ENCODE measurements around the gene THTPA. TPM values are rescaled to one million over a fixed set of nuclear protein-coding genes. Genes with fewer than 3 reads are reported as not detected.

Gene THTPA
- total and polyA plus RNA-seq, 2 of the 13 experiments (the other 11 are each of a cell fraction or from before 2014, with no cell fraction given) = 7.4 to 8.7 TPM

DNA sequence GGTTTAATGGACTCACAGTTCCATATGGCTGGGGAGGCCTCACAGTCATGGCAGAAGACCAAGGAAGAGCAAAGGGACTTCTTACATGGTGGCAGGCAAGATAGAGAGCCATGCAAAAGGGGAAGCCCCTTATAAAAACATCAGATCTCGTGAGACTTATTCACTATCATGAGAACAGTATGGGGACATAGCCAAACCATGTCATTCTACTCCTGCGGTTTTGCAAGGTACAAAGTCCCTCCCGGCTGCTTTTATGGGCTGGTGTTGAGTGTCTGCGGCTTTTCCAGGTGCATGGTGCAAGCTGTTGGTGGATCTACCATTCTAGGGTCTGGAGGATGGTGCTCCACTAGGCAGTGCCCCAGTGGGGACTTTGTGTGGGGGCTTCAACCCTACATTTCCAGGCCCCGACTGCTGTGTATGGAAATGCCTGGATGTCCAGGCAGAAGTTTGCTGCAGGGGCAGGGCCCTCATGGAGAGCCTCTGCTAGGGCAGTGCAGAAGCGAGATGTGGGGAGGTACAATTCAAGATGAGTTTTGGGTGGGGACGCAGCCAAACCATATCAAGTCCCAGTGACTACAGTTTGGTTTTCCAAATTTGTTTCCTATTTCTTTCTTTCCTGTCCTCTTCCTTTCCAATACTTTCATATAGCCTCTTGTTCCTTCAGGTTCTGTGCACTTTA, 53.5 kb downstream of the THTPA start (continued):
- TF ChIP-seq, protein P1, sequence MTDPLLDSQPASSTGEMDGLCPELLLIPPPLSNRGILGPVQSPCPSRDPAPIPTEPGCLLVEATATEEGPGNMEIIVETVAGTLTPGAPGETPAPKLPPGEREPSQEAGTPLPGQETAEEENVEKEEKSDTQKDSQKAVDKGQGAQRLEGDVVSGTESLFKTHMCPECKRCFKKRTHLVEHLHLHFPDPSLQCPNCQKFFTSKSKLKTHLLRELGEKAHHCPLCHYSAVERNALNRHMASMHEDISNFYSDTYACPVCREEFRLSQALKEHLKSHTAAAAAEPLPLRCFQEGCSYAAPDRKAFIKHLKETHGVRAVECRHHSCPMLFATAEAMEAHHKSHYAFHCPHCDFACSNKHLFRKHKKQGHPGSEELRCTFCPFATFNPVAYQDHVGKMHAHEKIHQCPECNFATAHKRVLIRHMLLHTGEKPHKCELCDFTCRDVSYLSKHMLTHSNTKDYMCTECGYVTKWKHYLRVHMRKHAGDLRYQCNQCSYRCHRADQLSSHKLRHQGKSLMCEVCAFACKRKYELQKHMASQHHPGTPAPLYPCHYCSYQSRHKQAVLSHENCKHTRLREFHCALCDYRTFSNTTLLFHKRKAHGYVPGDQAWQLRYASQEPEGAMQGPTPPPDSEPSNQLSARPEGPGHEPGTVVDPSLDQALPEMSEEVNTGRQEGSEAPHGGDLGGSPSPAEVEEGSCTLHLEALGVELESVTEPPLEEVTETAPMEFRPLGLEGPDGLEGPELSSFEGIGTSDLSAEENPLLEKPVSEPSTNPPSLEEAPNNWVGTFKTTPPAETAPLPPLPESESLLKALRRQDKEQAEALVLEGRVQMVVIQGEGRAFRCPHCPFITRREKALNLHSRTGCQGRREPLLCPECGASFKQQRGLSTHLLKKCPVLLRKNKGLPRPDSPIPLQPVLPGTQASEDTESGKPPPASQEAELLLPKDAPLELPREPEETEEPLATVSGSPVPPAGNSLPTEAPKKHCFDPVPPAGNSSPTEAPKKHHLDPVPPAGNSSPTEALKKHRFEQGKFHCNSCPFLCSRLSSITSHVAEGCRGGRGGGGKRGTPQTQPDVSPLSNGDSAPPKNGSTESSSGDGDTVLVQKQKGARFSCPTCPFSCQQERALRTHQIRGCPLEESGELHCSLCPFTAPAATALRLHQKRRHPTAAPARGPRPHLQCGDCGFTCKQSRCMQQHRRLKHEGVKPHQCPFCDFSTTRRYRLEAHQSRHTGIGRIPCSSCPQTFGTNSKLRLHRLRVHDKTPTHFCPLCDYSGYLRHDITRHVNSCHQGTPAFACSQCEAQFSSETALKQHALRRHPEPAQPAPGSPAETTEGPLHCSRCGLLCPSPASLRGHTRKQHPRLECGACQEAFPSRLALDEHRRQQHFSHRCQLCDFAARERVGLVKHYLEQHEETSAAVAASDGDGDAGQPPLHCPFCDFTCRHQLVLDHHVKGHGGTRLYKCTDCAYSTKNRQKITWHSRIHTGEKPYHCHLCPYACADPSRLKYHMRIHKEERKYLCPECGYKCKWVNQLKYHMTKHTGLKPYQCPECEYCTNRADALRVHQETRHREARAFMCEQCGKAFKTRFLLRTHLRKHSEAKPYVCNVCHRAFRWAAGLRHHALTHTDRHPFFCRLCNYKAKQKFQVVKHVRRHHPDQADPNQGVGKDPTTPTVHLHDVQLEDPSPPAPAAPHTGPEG (CRISPR knock-in tag; IDR thresholded peaks at IDR 0.05) = peak; percentile 25; the same call in 1 of the 2 replicates
- TF ChIP-seq ZFY (CRISPR knock-in tag; IDR thresholded peaks at IDR 0.05) (peak; percentile 48; the same call in 1 of the 2 replicates), RXRB (CRISPR knock-in tag; IDR thresholded peaks at IDR 0.05; ENCODE audit: borderline replicate concordance) (peak; percentile 62; the same call in 1 of the 2 replicates), MTA1 (CRISPR knock-in tag; IDR thresholded peaks at IDR 0.05; ENCODE audit: borderline replicate concordance) (peak; percentile 73; the same call in 1 of the 2 replicates), XBP1 (CRISPR knock-in tag; IDR thresholded peaks at IDR 0.05) (peak; percentile 27; the same call in 1 of the 2 replicates), HOXA3 (CRISPR knock-in tag; IDR thresholded peaks at IDR 0.05) (peak; percentile 84), ZNF138 (CRISPR knock-in tag; IDR thresholded peaks at IDR 0.05; ENCODE audit: low read depth) (0 out of 2 replicates have a peak, but pooled peaks have one; percentile 28), KDM2A (CRISPR knock-in tag; IDR thresholded peaks at IDR 0.05; ENCODE audit: borderline replicate concordance, low read depth) (peak; percentile 47; the same call in 1 of the 2 replicates), ZSCAN29 (CRISPR knock-in tag; conservative IDR thresholded peaks at IDR 0.05) (peak; percentile 61; the same call in 1 of the 2 replicates), HNRNPL (IDR thresholded peaks at IDR 0.05; ENCODE audit: low read depth, low read length) (0 out of 2 replicates have a peak, but pooled peaks have one; percentile 22), NR2F1 (CRISPR knock-in tag; IDR thresholded peaks at IDR 0.05) (0 out of 4 replicates have a peak, but pooled peaks of 1 of the 2 experiments have one; percentile 32), ZNF792 (CRISPR knock-in tag; IDR thresholded peaks at IDR 0.05) (0 out of 2 replicates have a peak, but pooled peaks have one; percentile 24), CCDC6 (CRISPR knock-in tag; IDR thresholded peaks at IDR 0.05) (peak; percentile 86), POLR2A (IDR thresholded peaks at IDR 0.05; ENCODE audit: insufficient read depth in 1 of 2, low read depth in 2 of 2, low read length in 2 of 2) (peak; percentile 34 to 42; a peak in 3 of 4 replicates)
- TF ChIP-seq, protein P2, sequence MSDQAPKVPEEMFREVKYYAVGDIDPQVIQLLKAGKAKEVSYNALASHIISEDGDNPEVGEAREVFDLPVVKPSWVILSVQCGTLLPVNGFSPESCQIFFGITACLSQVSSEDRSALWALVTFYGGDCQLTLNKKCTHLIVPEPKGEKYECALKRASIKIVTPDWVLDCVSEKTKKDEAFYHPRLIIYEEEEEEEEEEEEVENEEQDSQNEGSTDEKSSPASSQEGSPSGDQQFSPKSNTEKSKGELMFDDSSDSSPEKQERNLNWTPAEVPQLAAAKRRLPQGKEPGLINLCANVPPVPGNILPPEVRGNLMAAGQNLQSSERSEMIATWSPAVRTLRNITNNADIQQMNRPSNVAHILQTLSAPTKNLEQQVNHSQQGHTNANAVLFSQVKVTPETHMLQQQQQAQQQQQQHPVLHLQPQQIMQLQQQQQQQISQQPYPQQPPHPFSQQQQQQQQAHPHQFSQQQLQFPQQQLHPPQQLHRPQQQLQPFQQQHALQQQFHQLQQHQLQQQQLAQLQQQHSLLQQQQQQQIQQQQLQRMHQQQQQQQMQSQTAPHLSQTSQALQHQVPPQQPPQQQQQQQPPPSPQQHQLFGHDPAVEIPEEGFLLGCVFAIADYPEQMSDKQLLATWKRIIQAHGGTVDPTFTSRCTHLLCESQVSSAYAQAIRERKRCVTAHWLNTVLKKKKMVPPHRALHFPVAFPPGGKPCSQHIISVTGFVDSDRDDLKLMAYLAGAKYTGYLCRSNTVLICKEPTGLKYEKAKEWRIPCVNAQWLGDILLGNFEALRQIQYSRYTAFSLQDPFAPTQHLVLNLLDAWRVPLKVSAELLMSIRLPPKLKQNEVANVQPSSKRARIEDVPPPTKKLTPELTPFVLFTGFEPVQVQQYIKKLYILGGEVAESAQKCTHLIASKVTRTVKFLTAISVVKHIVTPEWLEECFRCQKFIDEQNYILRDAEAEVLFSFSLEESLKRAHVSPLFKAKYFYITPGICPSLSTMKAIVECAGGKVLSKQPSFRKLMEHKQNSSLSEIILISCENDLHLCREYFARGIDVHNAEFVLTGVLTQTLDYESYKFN (CRISPR knock-in tag; conservative IDR thresholded peaks at IDR 0.05) = peak; percentile 80
- TF ChIP-seq, protein P3, sequence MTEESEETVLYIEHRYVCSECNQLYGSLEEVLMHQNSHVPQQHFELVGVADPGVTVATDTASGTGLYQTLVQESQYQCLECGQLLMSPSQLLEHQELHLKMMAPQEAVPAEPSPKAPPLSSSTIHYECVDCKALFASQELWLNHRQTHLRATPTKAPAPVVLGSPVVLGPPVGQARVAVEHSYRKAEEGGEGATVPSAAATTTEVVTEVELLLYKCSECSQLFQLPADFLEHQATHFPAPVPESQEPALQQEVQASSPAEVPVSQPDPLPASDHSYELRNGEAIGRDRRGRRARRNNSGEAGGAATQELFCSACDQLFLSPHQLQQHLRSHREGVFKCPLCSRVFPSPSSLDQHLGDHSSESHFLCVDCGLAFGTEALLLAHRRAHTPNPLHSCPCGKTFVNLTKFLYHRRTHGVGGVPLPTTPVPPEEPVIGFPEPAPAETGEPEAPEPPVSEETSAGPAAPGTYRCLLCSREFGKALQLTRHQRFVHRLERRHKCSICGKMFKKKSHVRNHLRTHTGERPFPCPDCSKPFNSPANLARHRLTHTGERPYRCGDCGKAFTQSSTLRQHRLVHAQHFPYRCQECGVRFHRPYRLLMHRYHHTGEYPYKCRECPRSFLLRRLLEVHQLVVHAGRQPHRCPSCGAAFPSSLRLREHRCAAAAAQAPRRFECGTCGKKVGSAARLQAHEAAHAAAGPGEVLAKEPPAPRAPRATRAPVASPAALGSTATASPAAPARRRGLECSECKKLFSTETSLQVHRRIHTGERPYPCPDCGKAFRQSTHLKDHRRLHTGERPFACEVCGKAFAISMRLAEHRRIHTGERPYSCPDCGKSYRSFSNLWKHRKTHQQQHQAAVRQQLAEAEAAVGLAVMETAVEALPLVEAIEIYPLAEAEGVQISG (CRISPR knock-in tag; IDR thresholded peaks at IDR 0.05) = peak; percentile 28; the same call in 1 of the 2 replicates

All from HepG2 (cell line).